HG03457 (cell line): ENCODE measurements around the gene RAC3.

Experiments
- ATAC-seq: cut with Tn5 transposase; IDR thresholded peaks from one replicate; pipeline ENCODE4 v1.9.1; 2021; ENCODE audit warnings: moderate number of reproducible peaks; ENCODE audit not compliant: unreplicated experiment

RAC3 gene

DNA sequence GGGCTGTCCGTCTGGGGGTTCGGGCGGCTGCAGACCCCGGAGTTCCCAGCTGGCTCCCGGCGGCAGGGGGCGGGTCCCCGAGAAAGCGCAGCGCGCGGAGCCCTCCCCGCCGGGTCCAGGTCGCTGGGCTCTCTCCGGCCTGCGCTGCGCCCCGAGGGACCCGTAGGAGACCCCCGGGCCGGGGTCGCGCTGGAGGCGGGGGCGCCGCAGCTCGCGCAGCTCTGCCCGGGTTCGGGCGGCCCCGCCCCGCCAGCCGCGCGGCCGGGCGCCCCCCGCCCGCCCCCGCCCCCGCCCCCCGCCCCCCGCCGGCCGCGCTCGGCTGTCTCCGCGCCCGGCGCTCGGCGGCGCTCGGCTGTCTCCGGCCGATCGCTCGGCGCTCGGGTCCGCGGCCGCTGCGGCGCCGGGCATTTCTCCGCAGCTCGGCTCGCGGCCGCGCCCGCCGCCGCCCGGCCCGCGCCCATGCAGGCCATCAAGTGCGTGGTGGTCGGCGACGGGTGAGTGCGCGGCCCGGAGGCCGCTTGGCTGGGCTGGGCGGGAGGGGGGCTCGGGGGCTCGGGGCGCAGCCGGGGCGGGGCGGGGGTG, at the start of gene RAC3:
TSS of gene RAC3 (plus strand) at position 376 of the 582 bp plus-strand sequence. CDS start at position 460, 84 bp downstream.
- no peak for ATAC-seq

GRCh38 chr17:81983011-81983638, 48.4 kb upstream of the RAC3 start:
- ATAC-seq: no peak

DNA sequence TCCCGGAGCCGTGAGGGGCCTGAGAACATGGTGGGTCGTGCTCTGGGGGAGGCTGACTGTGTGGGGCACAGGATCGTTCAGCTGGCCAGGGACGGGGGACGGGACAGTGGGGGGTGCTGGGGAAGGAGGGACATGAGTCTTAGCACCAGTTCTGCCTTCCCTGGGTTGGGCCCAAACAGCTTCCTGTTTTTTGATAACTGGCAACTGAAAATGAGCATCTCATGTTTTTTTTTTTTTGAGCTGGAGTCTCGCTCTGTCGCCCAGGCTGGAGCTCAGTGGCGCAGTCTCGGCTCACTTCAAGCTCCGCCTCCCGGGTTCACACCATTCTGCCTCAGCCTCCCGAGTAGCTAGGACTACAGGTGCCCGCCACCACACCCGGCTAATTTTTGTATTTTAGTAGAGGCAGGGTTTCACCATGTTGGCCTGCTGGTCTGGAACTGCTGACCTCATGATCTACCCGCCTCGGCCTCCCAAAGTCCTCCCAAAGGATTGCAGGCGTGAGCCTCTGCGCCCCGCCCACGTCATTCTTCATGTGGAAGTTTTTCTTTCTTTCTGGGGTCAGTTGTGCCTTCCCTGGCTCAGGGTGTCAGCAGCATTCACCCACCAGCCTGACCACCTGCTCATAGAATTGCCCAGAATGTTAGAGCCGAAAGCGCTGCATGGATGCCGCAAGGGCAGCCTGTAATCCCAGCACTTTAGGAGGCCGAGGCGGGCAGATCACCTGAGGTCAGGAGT, 47.7 kb upstream of the RAC3 start:
- ATAC-seq: no peak

GRCh38 chr17:81984773-81985410, 46.6 kb upstream of the RAC3 start:
- no peak for ATAC-seq

DNA sequence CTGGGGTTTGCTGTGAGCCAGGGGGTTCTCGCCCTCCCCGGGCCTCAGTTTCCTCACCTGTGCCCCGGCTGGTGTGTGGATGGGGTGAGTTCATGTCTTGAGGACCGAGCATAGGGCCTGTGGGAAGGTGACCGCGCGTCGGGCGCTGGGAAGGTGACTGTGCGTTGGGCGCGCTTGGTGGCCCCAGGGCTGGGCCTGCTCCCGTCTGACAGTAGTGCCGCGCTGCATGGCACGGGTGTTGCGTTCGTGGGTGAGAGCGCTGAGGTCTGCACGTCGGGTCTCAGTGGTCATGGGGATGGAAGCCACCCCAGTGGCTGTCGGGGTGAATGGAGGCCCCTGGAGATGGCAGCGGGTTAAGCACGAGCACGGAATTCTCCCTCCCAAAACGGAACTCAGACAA, 44.9 kb upstream of the RAC3 start:
- ATAC-seq: no peak

- ATAC-seq: no peak
Measured at GRCh38 chr17:81987161-81987770, 44.2 kb upstream of the RAC3 start.

GRCh38 chr17:81990836-81991683, 40.4 kb upstream of the RAC3 start:
- ATAC-seq: no peak

GRCh38 chr17:81991684-81992305, 39.7 kb upstream of the RAC3 start:
- ATAC-seq: no peak

DNA sequence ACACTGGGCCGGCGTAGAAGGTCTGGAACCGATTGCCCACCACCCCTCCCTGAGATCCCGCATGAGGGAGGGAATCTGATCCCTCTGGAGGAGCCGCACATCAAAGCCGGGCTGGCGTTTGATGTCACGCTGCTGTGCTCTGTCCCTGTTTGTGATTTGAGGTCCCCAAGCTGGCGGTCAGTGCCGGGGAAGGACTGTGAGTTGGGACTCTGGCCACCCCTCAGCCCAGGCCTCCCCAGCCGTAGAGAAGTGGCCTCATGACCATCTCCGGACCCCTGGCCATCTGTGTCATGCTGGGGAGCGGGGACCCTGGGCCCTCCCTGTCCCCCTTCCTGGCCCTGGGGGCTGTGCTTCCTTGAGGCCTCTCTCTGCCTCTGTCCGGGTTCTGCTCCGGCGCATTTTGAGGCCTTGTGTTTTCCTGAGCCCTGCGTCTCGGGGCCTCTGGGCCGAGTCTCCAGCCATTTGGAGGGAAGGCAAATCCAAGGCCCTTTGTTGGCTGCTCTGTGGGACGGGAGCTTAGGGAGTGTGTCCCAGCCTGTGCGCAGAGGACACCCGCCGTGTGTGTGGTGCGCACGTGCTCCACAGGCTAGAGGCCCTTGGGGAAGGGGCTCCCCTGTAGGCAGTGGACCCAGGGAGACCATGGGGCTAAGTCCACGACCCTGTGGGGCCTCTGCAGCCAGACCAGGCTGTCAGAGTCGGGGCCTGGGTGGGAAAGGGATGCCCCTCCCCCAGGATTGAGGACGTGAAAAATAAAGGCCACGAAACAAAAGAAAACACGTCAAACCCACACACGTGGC, 39.0 kb upstream of the RAC3 start:
- ATAC-seq: no peak

GRCh38 chr17:81993729-81994592, 37.5 kb upstream of the RAC3 start:
- ATAC-seq: no peak

- ATAC-seq: no peak
Measured at GRCh38 chr17:81994593-81995462, 36.6 kb upstream of the RAC3 start.

GRCh38 chr17:81995463-81996231, 35.8 kb upstream of the RAC3 start:
- ATAC-seq: no peak

DNA sequence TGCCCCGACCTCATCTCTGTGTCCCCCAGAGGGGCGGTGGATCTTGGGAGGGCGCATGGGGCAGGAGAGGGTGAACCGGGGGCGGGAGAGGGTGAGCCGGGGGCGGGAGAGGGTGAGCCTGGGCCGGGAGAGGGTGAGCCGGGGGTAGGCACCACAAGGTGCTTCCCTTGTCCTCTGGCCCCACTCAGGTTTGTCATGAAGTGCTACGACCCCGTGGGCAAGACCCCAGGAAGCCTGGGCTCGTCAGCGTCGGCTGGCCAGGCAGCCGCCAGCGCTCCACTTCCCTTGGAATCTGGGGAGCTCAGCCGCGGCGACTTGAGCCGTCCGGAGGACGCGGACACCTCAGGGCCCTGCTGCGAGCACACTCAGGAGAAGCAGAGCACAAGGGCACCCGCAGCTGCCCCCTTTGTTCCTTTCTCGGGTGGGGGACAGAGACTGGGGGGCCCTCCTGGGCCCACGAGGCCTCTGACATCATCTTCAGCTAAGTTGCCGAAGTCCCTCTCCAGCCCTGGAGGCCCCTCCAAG, 35.2 kb upstream of the RAC3 start:
- ATAC-seq: no peak

DNA sequence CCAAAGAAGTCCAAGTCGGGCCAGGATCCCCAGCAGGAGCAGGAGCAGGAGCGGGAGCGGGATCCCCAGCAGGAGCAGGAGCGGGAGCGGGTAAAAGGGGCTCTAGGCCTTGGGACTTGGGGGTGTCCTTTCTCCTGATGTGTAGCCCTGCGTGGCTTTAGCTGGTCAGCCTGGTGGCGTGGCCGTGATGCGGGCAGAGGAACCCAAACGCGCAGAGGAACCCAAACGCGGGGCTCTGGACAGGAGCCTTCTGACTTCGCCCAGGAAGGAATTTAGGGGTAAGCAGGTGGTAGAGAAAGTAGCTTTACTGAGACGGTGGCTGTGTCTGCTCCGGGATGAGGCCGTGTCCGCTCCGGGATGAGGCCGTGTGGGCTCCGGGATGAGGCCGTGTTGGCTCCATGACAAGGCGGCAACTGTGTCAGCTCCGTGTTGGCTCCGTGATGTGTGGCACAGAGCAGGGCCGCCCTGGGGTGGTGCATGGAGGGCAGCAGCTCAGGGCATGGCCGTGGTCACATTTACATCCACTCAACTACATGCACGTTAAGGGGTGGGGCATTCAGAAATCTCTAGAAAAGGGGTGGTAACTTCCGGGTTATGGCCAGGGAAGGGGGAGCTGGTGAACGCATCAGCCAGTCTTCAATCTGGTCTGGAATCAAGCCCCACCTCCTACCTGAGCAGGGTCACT, 34.6 kb upstream of the RAC3 start:
- no peak for ATAC-seq

DNA sequence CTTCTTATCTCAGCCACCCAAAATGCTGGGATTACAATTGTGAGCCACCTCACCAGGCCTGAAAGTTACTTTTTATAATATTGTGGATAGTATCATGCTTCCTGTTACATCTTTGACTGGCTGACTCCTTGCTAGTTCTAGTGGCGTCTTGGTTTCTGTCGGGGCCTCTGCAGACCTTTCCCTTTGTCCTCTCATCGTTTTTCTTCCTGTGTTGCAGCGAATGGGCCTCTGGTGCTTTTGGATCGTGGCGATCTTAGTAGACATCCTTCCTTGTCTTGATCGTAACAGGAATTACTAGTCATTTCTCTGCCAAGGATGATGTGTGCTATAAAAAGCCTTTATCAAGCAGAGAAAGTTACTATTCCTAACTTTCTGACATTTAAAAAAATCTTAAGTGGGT, 33.3 kb upstream of the RAC3 start:
- no peak for ATAC-seq
